Fibroblast of peridontal ligament (primary cell): Measurements from ENCODE around the gene SPRING1.

Experiments used
- DNase-seq: peaks from one replicate; pipeline ENCODE4 v3.0.0-alpha.2; 2010; ENCODE audit errors: extremely low read depth

The SPRING1 gene

DNA sequence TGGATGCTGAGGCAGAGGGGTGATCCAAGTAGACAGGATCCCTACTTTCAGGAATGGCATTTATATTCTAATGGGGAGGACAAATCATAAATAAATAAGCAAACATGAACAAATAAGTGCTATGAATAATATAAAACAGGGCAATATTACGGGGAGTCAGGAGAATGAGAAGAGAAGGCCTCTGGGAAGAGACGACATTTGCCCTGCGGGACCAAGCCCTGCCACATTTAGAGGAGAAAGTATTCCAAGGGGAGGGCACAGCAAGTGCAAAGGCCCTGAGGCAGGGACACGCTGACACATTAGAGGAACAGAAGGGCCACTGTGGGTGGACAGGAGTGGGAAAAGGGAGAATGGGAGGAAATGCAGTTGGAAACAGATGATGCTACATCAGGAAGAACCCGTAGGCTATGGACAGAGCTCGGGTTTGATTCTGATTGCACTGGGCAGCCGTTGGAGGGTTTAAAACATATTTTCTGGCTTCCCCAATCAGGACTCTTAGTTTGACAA lies 1.6 kb upstream of the SPRING1 start:
- no peak for DNase-seq

DNA sequence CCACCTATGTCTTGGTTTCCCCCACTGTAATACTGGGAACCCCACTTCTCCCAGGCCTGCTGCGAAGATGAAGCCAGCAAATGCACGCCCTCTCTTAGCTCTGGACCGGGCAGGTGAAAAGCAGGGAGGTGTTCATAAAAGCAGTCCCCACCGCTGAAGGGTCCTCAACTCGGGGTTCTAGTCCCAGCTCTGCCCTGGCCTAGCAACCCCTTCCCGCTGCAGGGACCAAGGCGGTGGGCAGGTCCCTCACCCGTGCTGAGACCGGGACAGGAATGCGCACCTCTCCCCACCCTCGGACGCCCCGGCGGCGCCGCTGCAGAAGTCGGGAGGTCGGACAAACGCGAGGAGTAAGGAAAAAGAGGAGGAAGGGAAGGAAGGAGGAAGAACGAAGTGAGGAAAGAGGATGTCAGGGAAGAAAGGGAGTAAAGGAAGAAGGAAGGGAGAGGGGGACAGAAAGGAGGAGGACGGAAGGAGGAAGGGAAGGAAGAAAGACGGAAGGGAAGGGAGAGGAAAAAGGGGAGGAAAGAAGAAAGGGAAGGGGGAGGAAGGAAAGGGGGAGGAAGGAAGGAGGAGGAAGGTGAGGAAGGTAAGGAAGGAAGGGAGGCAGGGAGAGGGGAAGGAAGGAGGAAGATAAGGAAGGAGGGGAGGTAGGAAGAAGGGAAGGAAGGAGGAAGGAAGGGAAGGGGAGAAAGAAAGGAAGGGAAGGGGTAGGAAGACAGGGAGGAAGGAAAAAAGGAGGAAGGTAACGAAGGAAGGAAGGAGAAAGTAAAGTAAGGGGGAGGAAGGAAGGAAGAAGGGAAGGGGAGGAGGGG lies 701 bp downstream of the SPRING1 start:
- no peak for DNase-seq

GRCh38 chr12:116735951-116736599 lies 1.8 kb downstream of the SPRING1 start:
- no peak for DNase-seq

DNA sequence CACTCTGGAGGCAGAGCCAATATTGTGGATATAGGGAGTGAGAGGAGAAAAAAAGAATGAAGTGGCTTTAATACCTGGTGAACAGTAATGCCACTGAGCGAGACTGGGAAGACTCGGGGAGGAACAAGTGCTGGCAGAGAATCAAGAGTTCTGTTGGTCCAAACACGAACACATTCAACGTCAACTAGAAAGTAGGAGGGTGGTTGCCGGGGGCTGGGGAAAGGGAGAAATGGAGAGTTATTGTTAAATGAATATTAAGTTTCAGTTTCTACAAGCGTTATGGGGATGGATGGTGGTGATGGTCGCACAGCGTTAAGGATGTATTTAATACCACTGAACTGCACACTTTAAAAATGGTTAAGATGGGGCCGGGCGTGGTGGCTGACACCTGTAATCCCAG lies 2.8 kb downstream of the SPRING1 start:
- DNase-seq = no peak

GRCh38 chr12:116734156-116734768 lies 3.6 kb downstream of the SPRING1 start:
- no peak for DNase-seq

DNA sequence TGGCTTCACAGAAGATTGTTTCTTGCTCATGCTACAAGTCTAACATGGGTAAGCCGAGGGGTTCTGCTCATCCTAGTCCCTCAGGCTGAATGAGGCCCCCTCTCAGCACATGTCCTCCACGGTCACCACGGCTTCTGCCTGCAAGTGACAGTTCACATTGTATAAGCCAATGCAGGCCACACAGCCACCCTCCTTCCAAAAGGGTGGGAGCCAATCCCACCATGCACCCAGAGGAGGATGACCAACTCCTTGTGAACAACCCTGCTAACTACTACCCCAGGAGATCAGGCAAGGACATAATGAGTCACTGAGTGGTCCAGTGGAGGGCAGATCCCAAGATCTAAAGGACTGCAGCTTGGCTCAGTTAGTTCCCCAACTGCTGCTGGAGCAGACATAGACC lies 6.1 kb downstream of the SPRING1 start:
- no peak for DNase-seq

- DNase-seq = no peak
Measured at GRCh38 chr12:116727891-116728290, 10.0 kb downstream of the SPRING1 start.

GRCh38 chr12:116727261-116727660 lies 10.6 kb downstream of the SPRING1 start:
- no peak for DNase-seq

DNA sequence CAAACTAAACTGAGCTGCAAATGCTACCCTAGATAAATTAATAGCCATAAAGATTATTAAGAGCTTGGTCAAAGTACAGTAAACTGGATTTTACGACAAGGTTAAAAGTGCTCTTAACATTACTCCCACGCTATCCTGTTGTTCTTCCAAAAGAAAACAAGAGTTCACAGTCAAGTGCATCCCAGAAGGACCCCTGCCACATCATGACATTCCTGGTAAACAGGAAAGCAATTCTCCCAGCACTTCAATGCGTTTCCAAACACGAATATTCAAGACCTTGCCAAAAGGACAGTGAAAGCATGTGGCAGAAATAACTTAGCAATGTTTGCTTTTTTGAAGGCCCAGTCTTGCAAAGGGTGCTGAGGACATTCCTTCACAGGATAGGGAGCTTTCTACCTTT lies 11.2 kb downstream of the SPRING1 start:
- no peak for DNase-seq

GRCh38 chr12:116722245-116722644 lies 15.6 kb downstream of the SPRING1 start:
- no peak for DNase-seq

- no peak for DNase-seq
Measured at GRCh38 chr12:116719731-116720528, 17.9 kb downstream of the SPRING1 start.

DNA sequence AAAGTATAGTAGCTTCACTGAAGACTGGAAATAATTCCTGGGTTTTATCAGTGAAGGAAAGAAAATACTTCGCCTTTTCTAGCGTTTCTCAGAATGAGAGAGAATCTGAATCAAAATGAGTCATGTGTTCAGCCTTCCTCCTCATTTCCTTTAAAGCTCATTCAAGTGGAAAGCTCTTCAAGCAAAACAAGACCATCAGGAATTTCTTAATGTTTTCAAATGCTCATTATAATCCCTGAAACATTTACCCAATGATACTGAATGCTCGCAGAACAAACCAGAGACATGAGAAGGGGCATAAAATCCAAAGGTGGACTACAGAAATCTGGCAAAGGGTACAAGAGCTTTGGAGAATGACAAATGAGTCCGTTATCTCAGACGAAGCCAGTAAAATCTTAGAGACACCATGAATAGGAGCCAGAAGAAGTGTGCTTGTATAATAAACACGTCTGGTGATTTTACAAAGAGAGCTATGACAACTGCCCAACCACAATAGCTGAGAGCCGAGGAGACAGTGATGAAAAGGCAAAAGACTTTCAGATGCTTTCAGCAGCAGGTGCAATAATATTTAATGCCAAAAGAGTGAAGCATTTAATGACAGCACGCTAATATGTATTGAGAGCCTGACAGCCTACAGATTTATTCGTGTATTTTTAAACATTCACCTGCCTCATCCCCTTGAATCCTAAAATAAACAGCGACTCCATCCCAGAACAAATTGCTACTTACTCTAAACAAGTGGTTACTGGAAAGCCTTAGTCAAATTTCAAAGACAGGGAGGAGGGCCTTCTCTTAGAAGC lies 19.0 kb downstream of the SPRING1 start:
- peak; percentile 45 for DNase-seq

GRCh38 chr12:116717466-116718437 lies 20.1 kb downstream of the SPRING1 start:
- DNase-seq = no peak

- DNase-seq = no peak
Measured at GRCh38 chr12:116714175-116714574, 23.7 kb downstream of the SPRING1 start.

DNA sequence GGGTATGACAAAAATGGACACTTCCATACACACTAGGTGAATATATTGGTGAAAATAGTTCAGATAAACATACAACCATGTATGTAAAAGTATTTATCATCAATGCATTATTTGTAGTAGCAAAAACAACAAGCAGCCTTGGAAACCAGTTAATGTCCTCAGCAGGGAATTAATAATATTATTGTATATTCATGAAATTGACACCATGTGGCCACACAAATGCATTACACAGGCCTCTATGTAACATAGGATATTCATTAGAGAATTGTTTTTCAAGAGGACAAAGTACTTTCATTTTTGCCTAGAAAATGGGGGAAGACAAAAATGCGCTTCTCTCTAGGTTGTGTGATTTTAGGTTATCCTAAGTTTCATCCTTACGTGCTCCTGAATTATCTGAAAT lies 24.3 kb downstream of the SPRING1 start:
- DNase-seq = no peak

- DNase-seq = no peak
Measured at GRCh38 chr12:116712458-116713303, 25.2 kb downstream of the SPRING1 start.

GRCh38 chr12:116710370-116711150 lies 27.3 kb downstream of the SPRING1 start:
- DNase-seq = no peak

GRCh38 chr12:116709768-116710167 lies 28.1 kb downstream of the SPRING1 start:
- DNase-seq = no peak
